Panc1 (cell line): ENCODE measurements around the gene MAP1LC3A.

Experiments
- POLR2AphosphoS5 ChIP-seq: IDR thresholded peaks from 2 replicates; pipeline ENCODE4 v1.6.1; 2012; ENCODE audit warnings: mild to moderate bottlenecking, low read depth, low read length, moderate library complexity
- REST ChIP-seq, 2 experiments: IDR thresholded peaks; 2 replicates each; pipeline ENCODE4 v1.6.1; 2011 to 2012; ENCODE audit warnings: low read depth in 2 of 2, control low read depth in 1 of 2, low read length in 1 of 2, mild to moderate bottlenecking in 1 of 2, moderate library complexity in 1 of 2; ENCODE audit not compliant: insufficient read depth in 1 of 2
- TCF7L2 ChIP-seq: IDR thresholded peaks from 2 replicates; pipeline ENCODE4 v1.6.1; 2011; ENCODE audit warnings: mild to moderate bottlenecking, low read depth, low read length, inconsistent platforms
- TF ChIP-seq, protein P1 (sequence below): fragments of 450-650 bp; IDR thresholded peaks from 2 replicates; pipeline ENCODE4 v1.5.1; 2017; ENCODE audit warnings: mild to moderate bottlenecking

DNA sequence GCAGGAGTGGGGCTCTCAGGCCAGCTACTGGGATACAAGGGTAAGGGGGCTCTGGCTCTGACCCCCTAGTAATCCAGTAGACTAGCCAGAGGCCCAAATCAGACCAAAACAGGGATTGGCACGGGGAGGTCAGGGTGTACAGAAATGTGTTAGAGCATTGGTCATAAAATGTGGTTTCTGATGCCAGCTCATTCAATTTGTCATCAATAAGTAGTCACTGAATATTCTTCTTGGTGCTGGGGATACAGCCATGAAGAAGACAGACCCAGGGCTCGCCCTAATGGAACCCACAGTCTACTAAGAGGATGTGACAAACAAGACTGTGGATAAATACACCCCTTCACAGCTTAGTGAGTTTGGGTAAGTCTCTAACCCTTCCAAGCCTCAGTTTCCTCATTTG, 11.1 kb downstream of the MAP1LC3A start:
- TF ChIP-seq POLR2AphosphoS5 (no peak), REST (IDR thresholded peaks at IDR 0.05; ENCODE audit: insufficient read depth in 1 of 2, low read depth in 2 of 2, low read length in 1 of 2) (no peak), TCF7L2 (no peak)
- TF ChIP-seq, protein P1, sequence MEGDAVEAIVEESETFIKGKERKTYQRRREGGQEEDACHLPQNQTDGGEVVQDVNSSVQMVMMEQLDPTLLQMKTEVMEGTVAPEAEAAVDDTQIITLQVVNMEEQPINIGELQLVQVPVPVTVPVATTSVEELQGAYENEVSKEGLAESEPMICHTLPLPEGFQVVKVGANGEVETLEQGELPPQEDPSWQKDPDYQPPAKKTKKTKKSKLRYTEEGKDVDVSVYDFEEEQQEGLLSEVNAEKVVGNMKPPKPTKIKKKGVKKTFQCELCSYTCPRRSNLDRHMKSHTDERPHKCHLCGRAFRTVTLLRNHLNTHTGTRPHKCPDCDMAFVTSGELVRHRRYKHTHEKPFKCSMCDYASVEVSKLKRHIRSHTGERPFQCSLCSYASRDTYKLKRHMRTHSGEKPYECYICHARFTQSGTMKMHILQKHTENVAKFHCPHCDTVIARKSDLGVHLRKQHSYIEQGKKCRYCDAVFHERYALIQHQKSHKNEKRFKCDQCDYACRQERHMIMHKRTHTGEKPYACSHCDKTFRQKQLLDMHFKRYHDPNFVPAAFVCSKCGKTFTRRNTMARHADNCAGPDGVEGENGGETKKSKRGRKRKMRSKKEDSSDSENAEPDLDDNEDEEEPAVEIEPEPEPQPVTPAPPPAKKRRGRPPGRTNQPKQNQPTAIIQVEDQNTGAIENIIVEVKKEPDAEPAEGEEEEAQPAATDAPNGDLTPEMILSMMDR, result no peak
